ENCODE results near the gene OGG1. TPM values are rescaled to one million over a fixed set of nuclear protein-coding genes. Genes with fewer than 3 reads are reported as not detected.

The OGG1 gene
- total RNA-seq, 1 experiment from 2014 or later: 11.3 TPM

- DNase-seq (ENCODE audit: low read depth): no peak
Observed at GRCh38 chr3:9785602-9786001, 35.9 kb downstream of the OGG1 start.

- DNase-seq (ENCODE audit: low read depth): no peak
Observed at GRCh38 chr3:9786209-9786739, 36.5 kb downstream of the OGG1 start.

GRCh38 chr3:9786825-9787669, 37.3 kb downstream of the OGG1 start:
- no peak for DNase-seq (ENCODE audit: low read depth)

GRCh38 chr3:9787714-9788113, 38.0 kb downstream of the OGG1 start:
- no peak for DNase-seq (ENCODE audit: low read depth)

- no peak for DNase-seq (ENCODE audit: low read depth)
Observed at GRCh38 chr3:9791127-9791526, 41.4 kb downstream of the OGG1 start.

GRCh38 chr3:9791790-9792404, 42.1 kb downstream of the OGG1 start:
- DNase-seq (ENCODE audit: low read depth): no peak

GRCh38 chr3:9792405-9793160, 42.8 kb downstream of the OGG1 start, which contains the start of the genes ARPC4 and TADA3:
Gene ARPC4 (plus strand): TSS chr3:9793082. CDS start chr3:9793122, 40 bp downstream.
Gene TADA3 (minus strand): TSS chr3:9792473. CDS start chr3:9791466, 1,007 bp downstream.
- peak; percentile 90 for DNase-seq (ENCODE audit: low read depth)

- DNase-seq (ENCODE audit: low read depth): peak; percentile 25
Observed at GRCh38 chr3:9793161-9793781, 43.5 kb downstream of the OGG1 start.

GRCh38 chr3:9794400-9794799, 44.6 kb downstream of the OGG1 start:
- DNase-seq (ENCODE audit: low read depth): no peak

GRCh38 chr3:9795207-9795606, 45.5 kb downstream of the OGG1 start:
- no peak for DNase-seq (ENCODE audit: low read depth)

- DNase-seq (ENCODE audit: low read depth): no peak
Observed at GRCh38 chr3:9797196-9797945, 47.6 kb downstream of the OGG1 start.

- DNase-seq (ENCODE audit: low read depth): no peak
Observed at GRCh38 chr3:9800529-9800928, 50.8 kb downstream of the OGG1 start.

GRCh38 chr3:9803494-9803893, 53.7 kb downstream of the OGG1 start:
- DNase-seq (ENCODE audit: low read depth): no peak

- DNase-seq (ENCODE audit: low read depth): no peak
Observed at GRCh38 chr3:9804996-9805395, 55.2 kb downstream of the OGG1 start.

GRCh38 chr3:9806137-9806536, 56.4 kb downstream of the OGG1 start:
- DNase-seq (ENCODE audit: low read depth): no peak

Other genes starting within 250 kb of the OGG1 start
- 0.29 TPM in 1 of 2 replicates, not detected in the other for gene LHFPL4, start 196.1 kb upstream of the OGG1 start, total RNA-seq (2014; rRNA removed; shearing (Covaris generic))
- gene MTMR14, start 100.4 kb upstream of the OGG1 start, total RNA-seq (2014; rRNA removed; shearing (Covaris generic)): 22.0 and 23.8 TPM in 2 replicates
- gene CPNE9, start 46.1 kb upstream of the OGG1 start, total RNA-seq (2014; rRNA removed; shearing (Covaris generic)): not detected in 2 replicates
- gene BRPF1, start 18.2 kb upstream of the OGG1 start, total RNA-seq (2014; rRNA removed; shearing (Covaris generic)): 10.9 and 15.6 TPM in 2 replicates
- gene CAMK1, start 20.0 kb downstream of the OGG1 start, total RNA-seq (2014; rRNA removed; shearing (Covaris generic)): 7.7 and 28.1 TPM in 2 replicates
- 50.1 and 50.9 TPM in 2 replicates for gene TADA3, start 42.5 kb downstream of the OGG1 start, total RNA-seq (2014; rRNA removed; shearing (Covaris generic))
- 148 and 203 TPM in 2 replicates for gene ARPC4, start 43.1 kb downstream of the OGG1 start, total RNA-seq (2014; rRNA removed; shearing (Covaris generic))
- 0.68 and 1.6 TPM in 2 replicates for gene TTLL3, start 60.3 kb downstream of the OGG1 start, total RNA-seq (2014; rRNA removed; shearing (Covaris generic))
- gene RPUSD3, start 94.1 kb downstream of the OGG1 start, total RNA-seq (2014; rRNA removed; shearing (Covaris generic)): 30.7 and 31.3 TPM in 2 replicates
- gene CIDEC, start 130.3 kb downstream of the OGG1 start, total RNA-seq (2014; rRNA removed; shearing (Covaris generic)): not detected in 2 replicates
- gene JAGN1, start 140.7 kb downstream of the OGG1 start, total RNA-seq (2014; rRNA removed; shearing (Covaris generic)): 22.7 and 22.8 TPM in 2 replicates
- 0.06 and 0.18 TPM in 2 replicates for gene IL17RE, start 152.9 kb downstream of the OGG1 start, total RNA-seq (2014; rRNA removed; shearing (Covaris generic))
- 6.7 and 9.5 TPM in 2 replicates for gene IL17RC, start 167.1 kb downstream of the OGG1 start, total RNA-seq (2014; rRNA removed; shearing (Covaris generic))
- gene CRELD1, start 183.9 kb downstream of the OGG1 start, total RNA-seq (2014; rRNA removed; shearing (Covaris generic)): 9.9 and 12.4 TPM in 2 replicates
- gene PRRT3, start 202.5 kb downstream of the OGG1 start, total RNA-seq (2014; rRNA removed; shearing (Covaris generic)): 0.46 and 0.57 TPM in 2 replicates
- 37.7 and 57.8 TPM in 2 replicates for gene EMC3, start 236.9 kb downstream of the OGG1 start, total RNA-seq (2014; rRNA removed; shearing (Covaris generic))

Data from Daoy (cell line).